Epithelial cell of prostate (primary cell): ENCODE measurements around the gene PIK3CA.
"Not testable (repeated sequence)": the region's sequence is repeated elsewhere in the genome, so short reads cannot be mapped to it uniquely, and the experiment has no call there.

Experiments
- DNase-seq: peaks from one replicate; pipeline ENCODE4 v3.0.0-alpha.2; 2011; ENCODE audit warnings: low read depth, low spot score
- H3K27ac ChIP-seq: fragments of 450-650 bp; 2 replicates; pipeline ENCODE4 v1.5.1; 2017; ENCODE audit warnings: mild to moderate bottlenecking

The PIK3CA gene

DNA sequence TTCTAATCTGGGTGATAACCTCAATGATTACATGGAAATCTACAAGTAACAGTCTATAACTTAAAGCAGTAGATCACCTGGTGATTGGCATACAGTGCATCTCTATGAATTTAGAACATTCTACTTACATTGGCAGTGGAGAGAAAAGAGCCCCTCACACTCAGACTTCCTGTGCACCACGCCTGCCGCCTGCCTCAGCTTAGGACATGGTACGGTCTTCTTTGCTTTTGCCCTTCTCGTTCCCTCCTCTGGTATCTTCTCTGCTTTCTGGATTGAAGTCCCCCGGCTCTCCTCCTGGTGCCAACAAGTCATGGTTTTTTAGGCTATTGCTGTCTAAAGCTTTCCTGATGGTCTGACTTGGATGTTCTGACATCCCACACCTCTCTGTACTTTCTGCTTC lies 110.7 kb downstream of the PIK3CA start:
- DNase-seq: no peak
- H3K27ac ChIP-seq: no peak overlapping the region

DNA sequence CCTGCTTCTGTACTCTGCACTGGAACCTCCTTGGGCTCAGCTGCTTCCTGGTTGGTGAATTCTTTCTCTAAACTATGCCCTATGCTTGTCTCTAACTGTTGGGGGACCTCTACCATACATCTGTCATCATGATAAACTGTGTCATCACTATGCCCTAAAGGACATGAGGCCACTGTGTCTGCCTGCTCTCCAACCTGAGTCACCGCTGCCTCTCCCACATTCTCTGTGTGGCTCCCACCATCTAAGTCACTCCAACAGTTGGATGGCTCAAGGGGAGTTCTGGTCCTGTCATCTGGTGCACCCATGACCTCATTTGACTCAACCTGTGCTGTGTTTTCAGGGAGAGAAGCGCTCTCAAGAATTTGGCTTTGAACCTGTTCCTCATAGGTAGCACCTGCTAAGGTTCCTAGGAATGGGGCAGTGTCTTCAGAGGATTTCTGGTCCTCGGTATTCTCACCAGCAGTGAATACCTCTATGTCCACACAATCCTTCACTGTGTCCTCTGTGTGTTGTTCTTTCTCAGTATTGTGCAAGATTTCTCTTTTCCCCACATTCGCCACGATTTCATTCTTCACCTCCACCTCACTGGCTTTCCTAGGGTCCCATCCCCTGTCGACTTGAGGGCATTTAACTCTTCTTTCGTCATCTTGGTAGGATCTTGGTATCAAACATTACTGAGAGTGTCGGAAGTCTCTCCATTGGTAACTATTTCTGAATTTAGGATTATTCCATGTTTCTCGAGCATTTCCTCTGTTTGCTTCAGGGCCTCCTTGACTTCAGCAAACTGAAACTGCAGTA lies 112.0 kb downstream of the PIK3CA start:
- H3K27ac ChIP-seq, DNase-seq: not testable (repeated sequence)

- no peak for DNase-seq
- no peak overlapping the region for H3K27ac ChIP-seq
These were observed 113.0 kb downstream of the PIK3CA start for GRCh38 chr3:179260949-179261765.

- no peak for DNase-seq
- no peak overlapping the region for H3K27ac ChIP-seq
These were observed 115.0 kb downstream of the PIK3CA start for GRCh38 chr3:179263134-179263533.

DNA sequence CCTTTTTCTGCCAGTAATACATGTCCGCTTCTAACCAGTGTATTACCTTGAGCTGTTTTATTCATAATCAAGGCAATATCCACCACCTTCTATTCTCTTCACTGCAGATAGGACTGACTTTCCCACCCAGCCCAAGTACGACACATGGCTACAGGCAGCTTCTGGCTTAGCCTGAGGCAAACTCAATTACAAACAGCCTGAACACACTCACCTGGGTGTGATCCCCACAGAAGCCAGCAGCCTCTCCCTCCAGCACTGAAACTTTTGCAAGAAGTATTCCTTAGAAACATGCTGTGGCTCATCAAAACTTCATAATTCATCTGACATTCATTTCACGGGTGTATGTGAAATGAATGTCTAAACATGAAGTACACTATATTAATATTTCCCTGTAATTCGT lies 116.3 kb downstream of the PIK3CA start:
- no peak overlapping the region for H3K27ac ChIP-seq
- no peak for DNase-seq

GRCh38 chr3:179265092-179265491 lies 116.9 kb downstream of the PIK3CA start:
- no peak for DNase-seq
- H3K27ac ChIP-seq: no peak overlapping the region

DNA sequence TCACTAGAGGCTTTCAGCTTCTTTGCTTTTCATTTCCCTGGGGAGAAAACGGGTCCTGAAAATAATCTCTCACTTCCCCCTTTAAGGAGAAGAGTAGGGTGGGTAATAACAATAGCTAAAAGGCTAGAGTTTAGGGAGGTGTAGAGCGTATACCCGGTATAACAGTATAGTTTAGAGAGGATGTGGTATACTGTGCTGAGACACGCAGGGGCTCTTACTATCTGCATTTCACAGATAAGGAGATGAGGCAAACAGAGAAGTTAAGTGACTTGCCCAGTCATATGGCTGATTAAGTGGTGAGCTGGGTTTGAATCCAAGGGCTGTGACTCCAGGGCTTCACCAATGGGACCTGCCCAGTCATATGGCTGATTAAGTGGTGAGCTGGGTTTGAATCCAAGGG lies 117.7 kb downstream of the PIK3CA start:
- H3K27ac ChIP-seq: no peak overlapping the region
- no peak for DNase-seq

GRCh38 chr3:179266701-179267211 lies 118.6 kb downstream of the PIK3CA start:
- H3K27ac ChIP-seq: no peak overlapping the region
- DNase-seq: no peak

DNA sequence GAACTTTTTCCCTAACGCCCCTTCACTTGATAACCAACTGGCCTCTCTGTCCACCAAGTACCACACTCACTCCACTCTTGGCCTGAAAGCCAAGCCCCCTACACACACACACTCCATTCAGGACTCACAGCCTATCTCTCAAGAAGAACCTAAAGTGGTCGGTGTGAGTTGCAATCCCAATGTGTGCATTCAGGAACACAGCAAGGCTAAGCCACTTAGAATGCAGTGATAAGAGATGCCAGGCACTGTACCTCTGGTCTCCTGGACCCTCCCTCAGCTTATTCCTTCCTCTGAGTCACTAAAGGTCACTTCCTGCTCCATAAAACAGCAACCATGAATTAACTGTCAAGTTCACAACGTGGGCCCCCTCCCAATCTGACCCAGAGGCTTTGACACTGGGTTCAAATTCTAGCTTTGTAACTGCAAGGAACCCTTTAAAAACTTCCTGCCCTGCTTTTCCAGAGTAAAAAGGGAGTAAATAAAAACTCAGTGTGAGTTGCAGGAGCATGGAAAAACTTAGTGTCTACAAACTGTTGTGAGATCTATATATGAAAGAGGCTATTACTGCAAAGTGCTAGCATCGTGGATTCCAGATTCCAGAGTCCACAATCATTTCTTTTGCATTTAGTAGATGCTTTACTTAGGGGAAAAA lies 120.4 kb downstream of the PIK3CA start:
- DNase-seq: no peak
- H3K27ac ChIP-seq: no peak overlapping the region

DNA sequence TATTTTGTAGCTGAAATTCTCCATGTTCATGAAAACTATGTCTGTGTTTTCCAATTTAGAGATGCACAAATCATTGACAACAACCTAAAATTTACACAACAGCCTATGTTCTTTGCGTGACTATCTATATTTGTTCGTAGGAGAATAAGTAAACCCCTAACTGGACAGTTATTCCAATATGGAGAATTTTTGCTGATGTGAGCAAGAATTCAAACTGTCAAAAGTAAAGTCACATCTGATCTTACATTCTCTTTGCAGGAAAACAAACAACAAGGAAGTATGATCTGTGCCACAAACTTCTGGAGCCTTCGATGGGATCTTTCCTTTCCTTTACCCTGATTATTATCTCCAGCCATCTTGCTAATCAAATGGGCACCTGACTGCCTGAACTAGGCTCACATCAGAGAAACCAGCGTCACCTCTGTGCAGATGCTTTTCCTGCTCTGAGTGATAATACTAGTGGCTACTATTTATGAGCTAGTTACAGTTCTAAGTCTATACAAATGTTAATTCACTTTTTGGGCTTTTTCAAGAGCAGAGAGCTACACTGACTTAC lies 121.1 kb downstream of the PIK3CA start:
- DNase-seq: no peak
- H3K27ac ChIP-seq: no peak overlapping the region

DNA sequence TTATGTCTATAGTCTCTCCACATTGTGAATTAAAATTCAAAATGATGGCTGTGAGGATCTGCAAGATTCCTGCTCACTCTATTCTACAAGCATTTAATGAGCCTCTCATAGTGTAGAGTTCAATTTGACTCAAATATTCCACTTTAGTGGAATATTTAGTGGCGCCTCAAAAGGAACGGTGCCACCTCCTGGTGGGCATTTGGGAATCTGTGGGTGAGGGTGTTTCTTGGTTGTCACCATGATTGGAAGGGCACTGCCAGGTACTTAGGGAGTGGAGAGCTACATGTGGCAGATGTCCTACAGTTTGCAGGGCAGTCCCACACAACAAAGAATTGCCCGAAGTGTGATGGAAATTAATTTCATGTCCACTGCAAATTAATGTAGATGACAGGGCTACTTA lies 124.2 kb downstream of the PIK3CA start:
- no peak for DNase-seq
- H3K27ac ChIP-seq: no peak overlapping the region

DNA sequence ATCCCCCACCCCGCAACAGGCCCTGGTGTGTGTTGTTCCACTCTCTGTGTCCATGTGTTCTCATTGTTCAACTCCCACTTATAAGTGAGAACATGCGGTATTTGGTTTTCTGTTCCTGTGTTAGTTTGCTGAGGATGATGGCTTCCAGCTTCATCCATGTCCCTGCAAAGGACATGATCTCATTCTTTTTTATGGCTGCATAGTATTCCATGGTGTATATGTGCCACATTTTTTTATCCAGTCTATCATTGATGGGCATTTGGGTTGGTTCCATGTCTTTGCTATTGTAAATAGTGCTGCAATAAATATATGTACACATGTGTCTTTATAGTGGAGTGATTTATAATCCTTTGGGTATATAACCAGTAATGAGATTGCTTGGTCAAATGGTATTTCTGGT lies 126.3 kb downstream of the PIK3CA start:
- H3K27ac ChIP-seq, DNase-seq: not testable (repeated sequence)

DNA sequence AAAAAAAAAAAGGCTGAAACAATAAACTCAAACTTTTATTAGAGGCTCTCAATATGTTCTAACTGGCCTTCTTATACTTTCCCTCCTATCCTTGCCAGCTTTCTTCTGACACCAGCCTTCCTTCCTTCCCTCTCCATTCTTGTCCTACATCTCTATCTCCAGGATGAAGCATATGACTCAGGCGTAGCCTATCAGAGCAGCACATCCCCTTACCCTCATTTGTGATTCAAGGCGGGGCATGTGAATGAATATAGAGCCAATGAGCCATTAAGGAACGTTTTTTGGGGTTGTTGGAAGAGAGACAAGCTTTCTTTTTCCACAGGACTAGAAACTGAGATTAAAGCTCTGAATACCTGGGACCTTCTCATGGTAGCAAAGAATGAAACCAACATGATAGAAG lies 127.8 kb downstream of the PIK3CA start:
- H3K27ac ChIP-seq: no peak overlapping the region
- DNase-seq: no peak

DNA sequence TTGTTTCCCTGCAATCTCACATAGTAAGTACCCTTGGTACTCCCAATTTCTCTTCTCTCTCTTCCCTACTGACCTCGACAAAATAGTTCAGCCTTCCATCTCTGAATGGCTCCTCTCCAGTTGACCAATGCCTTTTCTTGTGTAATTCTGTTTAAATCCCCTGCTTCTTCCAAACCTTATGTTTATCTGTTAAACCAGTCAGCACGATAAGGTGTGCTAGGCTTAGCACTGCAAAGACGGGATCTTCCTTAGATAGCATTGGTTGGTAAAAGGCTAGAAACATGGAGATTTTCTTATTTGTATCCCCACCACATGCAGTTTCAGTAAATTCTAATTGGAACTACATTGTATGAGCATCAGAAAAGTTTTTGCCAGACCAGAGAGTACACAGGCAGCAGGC lies 128.6 kb downstream of the PIK3CA start:
- H3K27ac ChIP-seq: no peak overlapping the region
- DNase-seq: no peak

DNA sequence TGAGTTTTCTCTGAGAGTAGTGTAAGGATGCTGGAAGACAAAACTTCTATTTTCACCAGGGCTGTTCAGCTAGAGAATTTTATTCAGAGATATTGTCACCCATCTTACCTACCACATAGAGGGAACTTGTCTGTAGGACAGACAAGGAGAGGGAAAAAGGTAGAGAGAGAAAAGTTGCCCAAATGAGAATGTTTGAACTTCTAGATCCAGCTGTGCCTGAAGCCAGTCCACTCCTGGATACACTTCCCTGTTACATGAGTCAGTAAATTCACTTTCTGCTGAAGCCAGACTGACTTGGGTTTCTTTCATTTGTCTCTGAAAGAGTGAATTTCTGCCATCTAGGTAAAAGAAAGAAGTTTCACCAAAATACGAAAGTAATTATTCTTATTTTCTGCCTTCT lies 130.0 kb downstream of the PIK3CA start:
- H3K27ac ChIP-seq: no peak overlapping the region
- no peak for DNase-seq

DNA sequence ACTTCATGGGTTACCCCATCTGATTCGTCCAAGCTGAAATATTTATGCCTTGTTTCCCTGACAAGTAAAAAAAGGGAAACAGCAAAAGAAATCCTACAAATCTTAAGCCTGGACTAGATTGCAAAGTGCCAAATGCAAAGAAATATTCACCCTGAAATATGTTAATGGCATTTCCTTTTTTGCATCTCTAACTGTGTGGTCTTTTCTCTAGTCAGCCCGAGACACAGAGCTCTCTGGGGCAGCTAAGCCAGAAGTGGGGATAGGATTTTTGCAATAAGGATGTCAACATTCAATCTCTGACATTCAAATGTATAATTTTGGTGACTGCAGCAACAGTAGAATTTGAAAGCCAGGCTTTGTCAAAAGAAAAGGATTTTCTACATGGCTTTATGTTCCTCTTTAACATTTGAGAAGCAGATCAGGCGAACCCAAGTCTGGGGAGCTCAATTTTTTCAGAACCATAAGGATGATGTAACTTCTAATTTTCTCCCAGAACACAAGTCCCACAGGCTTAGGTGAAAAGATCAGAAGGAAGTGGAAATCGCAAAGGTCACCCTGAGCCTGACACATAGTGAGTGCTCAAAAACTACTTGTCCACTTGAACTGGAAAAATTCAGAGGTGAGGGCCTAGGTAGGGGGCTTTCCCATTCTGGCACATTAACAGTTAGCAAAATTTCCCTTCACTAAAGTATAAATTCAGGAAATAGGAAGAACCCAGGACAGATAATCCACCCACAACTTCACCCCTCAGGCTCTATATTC lies 131.0 kb downstream of the PIK3CA start:
- DNase-seq: no peak

GRCh38 chr3:179279837-179280236 lies 131.7 kb downstream of the PIK3CA start:
- no peak for DNase-seq
- H3K27ac ChIP-seq: no peak overlapping the region

More for the DNA sequence above, 131.0 kb downstream of the PIK3CA start:
- H3K27ac ChIP-seq: no peak overlapping the region

DNA sequence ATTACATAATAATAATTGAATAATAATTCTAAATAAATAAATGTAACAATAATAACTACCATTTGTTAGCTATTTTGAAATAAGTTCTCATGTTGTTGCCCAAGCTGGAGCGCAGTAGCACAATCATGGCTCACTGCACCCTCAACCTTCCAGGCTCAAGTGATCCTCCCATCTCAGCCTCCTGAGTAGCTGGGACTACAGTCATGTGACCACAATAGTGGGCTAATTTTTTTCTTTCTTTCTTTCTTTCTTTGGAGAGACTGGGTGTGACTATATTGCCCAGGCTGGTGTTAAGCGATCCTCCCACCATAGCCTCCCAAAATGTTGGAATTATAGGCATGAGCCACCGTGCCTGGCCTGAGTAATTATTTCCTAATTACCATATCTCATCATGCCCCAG lies 133.7 kb downstream of the PIK3CA start:
- no peak for DNase-seq

GRCh38 chr3:179286331-179286730 lies 138.2 kb downstream of the PIK3CA start:
- H3K27ac ChIP-seq: no peak overlapping the region

More for the DNA sequence above, 133.7 kb downstream of the PIK3CA start:
- H3K27ac ChIP-seq: no peak overlapping the region

GRCh38 chr3:179288845-179289244 lies 140.7 kb downstream of the PIK3CA start:
- no peak for DNase-seq
- H3K27ac ChIP-seq: no peak overlapping the region

More at GRCh38 chr3:179286331-179286730, 138.2 kb downstream of the PIK3CA start:
- DNase-seq: no peak
